ENCODE data around the gene RGSL1.
A peak's percentile ranks its signal among the peaks of the same experiment; 100 is the strongest.

Gene RGSL1

DNA sequence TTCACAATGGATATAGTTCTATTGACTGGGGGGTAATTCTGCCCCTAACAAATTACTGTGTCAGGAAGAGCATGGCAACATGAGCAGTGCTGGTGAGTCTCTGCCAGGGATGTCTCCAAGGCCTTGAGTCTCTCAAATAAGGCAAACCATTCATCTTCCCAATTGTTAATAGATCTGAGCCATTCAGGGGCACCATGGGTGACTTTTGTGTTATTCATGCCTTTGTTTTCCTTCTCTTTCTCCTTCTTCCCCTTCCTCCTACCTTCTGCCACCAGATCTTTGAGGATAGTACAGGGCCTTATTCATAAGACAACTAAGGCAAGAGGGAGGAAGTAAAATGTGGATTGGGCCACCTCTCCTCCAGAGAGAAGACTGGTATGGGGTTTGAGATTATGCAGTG is at the start of gene RGSL1:
Gene RGSL1 (plus strand): TSS at position 60 of the 400 bp plus-strand sequence. CDS start 20 bp downstream, at position 80.
- no peak for DNase-seq

DNA sequence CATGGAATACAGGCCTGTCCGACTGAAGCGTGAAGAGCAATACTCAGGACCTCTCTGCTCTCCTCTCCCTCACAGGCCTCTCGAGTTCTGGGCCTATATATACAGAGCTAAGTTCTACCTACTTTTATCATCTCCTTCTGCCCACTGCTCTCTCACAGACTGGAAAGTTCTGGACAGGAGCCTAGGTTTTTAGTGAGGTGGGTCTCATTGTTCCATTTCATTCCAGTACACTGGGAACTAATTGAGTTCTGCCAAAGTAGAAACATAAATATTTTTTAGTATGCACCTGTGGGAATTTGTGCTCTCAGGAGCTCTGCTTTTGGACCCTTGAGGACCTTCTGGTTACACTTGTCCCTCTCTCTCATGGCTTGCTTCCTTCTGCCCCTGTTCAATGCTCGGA is 49.4 kb upstream of the RGSL1 start, which contains the start of gene TEDDM1:
Gene TEDDM1 (minus strand): TSS at position 101 of the 400 bp plus-strand sequence. CDS start 182 bp downstream, outside the sequence.
- no peak for DNase-seq

DNA sequence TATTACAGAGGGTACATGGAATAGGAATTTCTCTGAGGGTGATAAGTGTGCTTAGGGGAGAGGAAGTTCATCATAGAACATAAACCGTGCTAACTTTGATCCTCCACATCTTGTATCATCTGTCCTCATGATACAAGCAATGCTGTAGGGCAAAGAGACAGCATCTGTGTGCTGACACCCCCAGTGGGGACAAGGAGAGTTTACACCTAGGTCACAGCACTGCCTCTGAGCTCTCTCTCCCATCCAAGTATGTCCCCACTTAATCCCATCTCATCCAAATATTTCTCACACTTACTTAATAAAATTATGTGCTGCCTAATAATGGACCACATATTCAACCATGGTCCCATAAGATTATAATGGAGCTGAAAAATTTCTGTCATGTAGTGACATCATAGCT is 45.2 kb upstream of the RGSL1 start:
- DNase-seq = no peak

DNA sequence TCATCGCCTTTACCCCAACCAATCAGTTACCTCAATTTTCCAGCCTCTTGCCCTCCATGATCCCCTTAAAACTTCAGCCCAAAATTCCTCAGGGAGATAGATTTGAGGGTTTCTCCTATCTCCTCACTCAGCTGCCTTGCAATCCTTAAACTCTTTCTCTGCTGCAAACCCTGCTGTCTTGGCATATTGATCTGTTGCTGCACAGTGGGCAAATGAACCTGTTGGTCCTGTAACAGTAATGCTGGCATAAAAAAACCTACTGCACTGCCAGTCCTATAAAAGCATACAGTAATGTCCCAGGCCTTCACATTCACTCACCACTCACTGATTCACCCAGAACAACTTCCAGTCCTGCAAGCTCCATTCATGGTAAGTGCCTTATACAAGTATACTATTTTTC is 44.4 kb upstream of the RGSL1 start:
- no peak for DNase-seq

DNA sequence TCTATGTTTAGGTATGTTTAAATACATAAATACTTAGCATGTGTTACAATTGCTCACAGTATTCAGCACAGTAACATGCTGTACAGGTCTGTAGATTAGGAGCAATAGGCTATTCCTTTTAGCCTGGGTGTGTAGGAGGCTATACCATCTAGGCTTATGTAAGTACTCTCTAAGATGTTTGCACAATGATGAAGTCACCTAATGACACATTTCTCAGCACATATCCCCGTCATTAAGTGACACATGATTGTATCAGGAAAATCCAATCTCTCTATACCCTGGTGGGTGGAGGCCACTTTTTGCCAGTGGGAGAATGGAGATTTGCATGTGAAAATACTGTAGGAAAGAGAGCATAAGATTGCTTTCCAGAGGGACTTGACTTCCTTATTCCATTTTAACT is 43.9 kb upstream of the RGSL1 start:
- no peak for DNase-seq

DNA sequence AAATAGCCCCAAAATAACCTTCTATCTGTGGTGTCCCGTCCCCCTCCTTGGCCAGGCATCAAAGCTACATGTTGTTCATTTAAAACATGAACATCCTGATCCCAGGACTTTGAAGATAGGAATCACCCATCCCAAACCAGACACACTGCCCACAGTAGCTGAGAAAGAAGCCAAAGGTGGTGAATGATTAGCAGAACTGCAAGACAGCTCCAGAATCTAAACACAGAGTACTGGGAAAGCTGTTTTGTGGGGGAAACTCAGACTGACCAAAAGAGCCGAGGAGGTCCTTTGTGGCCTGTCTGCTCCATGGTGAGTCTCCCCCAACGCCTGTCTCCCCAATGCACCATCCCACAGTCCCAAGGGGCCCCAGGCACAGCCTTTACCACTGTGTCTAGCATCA is 42.2 kb upstream of the RGSL1 start:
- DNase-seq = no peak

DNA sequence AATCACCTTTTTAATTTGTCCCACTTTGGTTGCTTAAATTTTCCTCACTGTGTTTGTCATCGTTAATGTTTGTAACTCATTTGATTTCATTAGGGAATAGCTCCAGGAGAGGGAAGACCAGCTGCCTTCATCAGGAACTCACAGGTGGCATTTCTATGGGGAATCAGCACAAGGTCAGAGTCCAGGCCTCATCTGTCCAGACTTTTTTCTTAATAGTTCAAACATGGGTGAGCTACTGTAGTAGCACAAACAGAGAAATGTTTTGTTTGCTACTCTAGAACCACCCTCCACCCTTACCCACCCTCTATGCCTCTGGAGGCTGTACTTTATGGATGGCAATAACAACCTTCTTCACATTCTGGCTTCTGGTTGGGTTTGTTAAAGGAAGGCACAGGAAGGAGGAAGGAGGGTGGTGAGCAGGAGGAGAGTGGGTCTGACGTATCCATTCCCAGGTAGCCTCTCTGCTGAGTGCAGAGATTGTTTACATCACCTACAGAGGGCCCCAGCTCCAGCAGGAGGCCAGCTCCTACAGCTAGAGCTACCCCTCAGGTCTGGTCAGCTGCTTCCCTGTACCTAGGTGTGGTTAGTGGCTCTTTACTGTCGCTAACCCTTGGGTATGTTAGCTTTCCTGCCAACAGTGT is 41.4 kb upstream of the RGSL1 start:
- no peak for DNase-seq

DNA sequence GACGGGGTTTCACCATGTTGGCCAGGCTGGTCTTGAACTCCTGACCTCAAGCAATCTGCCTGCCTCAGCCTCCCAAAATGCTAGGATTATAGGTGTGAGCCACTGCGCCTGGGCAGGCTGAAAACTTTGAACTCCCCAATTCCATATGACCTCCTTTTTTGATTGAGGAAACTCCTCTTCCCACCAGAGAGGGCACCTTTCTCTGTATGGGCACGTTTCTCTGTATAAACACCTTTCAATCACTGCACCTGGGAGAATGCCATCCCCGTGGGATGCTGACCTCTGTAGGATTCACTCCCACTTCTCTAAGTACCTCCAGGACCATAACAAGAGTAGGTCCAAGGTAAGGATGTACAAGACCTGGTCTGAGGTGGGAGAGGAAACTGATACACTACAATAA is 39.8 kb upstream of the RGSL1 start:
- DNase-seq = no peak

DNA sequence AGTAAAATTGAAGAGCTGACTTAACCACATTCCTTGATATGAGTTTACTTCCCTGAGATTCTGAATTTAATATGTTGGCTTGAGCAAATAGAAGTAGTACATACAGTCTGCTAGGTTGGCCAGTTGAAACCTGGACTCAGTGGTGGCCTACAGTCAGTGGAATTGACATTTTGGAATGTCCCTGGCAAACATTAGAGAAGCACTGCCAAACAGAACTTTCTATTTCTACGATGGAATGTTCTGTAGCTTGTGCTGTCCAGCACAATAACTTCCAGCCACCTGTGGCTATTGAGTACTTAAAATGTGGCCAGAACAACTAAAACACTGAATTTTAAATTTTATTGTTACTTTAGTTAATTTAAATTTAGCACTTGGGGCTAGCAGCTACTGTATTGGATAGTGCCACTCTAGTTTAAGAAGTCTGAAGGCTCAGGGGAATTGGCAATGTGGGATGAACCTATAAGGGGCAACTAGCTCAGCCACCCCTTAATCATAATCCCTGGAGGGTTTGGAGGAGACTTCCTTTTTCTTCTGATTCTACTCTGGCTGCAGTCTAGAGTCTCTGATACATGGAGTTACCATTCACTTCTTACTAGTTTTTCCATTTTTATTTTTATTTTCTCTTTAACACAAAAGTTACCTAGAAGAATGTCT is 39.2 kb upstream of the RGSL1 start:
- DNase-seq = no peak

DNA sequence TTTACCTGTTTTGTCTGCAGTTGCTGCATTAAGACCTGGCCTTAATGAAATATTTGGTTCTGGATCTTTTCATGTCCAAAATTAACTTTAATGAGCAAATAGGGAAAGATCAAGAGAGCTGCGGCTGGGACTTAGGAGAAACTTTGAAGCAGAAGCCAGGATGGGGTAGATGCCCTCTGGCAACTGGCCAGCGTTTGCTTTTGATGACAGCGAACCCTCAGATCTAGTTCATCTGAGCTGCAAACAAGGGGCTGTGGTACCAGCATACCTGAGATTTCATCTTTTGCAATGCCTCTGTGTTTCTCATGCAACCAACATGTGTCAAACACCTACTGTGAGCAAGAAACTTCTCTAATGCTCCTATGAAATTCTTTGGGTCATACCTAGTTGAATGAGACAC is 36.5 kb upstream of the RGSL1 start:
- no peak for DNase-seq

DNA sequence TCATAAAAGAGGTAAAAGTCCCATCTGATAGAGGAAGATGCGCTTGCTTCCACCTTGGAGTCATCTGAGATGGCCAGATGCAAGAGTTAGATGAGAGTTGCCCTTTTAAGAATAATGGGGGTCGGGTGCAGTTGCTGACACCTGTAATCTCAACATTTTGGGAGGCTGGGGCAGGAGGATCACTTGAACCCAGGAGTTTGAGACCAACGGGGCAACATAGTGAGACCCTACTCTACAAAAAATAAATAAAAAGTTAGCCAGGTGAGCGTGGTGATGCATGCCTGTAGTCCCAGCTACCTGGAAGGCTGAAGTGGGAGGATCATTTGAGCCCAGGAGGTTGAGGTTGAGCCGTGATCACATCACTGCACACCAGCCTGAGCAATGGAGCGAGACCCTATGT is 36.0 kb upstream of the RGSL1 start:
- no peak for DNase-seq

DNA sequence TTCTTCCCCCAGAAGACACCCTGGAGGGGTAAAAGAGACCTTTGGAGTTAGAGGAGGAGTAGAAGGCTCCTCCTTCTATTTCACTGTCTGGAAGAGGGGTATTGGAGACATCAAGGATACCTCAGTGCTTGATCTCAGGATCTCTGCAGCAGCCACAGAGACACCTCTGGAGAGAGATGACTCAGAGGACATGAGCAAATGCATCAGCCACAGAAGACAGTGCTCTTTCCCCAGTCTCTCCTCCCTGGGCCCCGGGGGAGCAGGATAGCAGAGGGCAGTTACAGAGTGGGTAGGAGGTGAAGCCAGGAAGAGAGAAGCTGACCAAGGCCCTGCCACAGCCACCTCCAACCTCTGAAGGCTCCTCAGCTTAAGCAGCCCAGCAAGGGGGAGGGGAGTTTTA is 34.2 kb upstream of the RGSL1 start:
- DNase-seq = no peak

DNA sequence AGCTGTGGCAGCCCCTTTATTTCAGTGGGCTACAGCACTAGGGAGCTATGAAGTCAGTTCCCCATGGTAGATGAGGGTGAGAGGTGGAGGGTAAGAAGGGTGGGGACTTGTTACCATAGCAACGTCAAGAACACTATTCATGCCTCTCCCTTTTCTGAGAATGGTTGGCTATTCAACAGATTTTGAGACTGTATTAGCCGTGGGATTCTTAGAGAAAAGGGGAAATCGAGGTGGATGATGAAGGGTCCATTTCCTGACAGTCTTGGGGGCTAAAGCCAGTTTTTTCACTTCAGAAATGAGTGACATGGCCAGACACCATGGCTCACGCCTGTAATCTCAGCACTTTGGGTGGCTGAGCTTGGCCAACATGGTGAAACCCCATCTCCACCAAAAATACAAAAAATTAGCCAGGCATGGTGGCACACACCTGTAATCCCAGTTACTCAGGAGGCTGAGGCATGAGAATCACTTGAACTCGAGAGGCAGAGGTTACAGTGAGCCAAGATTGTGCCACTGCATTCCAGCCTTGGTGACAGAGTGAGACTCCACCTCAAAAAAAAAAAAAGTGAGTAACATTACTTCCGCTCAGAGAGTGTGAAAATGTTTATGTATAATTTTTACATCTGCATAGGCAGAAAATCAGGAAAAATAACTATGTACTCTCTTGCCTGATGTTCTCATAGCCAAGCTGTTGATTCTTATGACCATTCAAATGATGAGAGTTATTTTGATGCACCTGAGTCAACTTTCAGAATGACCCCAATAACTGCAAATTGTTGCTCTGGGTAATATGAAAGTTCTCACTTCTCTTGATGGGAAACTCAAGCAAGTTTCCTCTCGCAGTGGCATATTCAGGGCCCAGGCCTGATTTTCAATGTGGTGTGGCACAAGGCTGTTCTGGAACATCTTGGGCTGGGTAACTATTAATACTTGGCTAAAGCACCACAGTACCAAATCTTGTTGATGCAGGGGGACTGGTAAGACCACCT is 23.2 kb upstream of the RGSL1 start:
- DNase-seq = no peak

DNA sequence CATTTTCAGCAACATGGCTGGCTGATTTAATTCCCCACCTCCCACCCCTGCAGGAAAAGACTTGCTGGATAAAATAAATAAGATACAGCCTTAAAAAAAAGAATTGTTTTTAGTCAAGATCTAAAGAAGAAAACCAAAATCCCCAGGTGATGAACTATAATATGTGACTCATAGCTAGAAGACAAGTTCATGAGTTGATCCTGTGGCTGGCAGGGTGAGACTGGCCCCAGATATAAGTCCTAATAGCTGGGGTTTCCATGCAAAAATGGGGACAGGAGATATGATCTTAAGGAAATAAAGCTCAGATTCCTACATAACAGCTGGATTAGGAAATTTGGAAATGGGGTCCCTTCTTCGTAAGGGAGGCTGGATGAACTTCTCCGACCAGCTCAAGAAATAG is 21.9 kb upstream of the RGSL1 start:
- no peak for DNase-seq

DNA sequence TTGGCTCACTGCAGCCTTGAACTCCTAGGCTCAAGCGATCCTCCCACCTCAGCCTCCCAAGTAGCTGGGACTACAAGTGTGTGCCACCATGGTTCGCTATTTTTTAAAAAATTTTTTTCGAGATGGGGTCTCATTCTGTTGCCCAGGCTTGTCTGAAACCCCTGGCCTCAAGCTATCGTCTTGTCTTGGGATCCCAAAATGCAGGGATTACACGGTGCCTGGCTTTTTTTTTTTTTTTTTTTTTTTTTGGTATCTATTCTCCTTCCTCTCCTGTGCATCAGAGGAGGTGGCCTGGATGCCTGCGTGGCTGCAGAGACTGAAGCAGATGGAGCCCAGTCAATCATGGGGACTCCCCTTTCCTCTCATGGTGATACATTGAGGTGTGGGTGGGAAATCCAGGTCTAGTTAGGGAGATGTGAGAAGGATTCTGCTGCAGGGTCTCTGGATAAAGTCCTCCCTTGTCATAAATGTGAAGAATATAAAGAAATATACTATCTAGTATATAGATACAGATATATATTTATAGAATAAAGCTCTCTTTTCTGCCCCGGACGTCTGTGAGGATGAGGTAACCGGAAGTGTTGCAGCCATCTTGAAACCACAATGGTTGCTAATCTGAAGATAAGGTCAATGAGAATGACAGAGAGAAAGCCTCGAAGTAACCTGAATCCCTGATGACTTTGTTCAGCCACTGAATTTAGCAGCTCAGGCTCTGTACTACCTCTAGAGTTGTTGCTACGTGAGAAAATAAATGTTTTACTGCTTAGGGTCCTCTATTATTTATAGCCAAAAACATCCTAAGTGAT is 19.5 kb upstream of the RGSL1 start:
- DNase-seq = peak; percentile 80

DNA sequence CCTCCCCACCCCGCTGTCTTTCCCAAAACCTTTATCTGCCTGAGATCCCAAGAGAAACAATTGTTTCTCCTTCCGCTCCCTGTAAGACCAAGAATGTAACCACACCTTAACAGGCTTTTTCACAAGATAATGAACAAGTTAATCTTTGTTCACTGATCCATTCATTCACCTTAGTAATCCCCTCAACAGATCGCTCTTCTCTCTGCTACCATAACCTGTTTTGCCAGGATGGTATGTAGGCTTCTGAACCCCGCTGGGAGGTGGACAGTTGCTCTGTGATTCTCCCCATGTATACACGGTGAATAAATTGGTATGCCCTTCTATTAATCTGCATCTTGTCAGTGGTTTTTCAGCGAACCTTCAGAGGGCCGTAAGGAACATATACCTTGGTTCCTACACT is 18.7 kb upstream of the RGSL1 start:
- DNase-seq = no peak

DNA sequence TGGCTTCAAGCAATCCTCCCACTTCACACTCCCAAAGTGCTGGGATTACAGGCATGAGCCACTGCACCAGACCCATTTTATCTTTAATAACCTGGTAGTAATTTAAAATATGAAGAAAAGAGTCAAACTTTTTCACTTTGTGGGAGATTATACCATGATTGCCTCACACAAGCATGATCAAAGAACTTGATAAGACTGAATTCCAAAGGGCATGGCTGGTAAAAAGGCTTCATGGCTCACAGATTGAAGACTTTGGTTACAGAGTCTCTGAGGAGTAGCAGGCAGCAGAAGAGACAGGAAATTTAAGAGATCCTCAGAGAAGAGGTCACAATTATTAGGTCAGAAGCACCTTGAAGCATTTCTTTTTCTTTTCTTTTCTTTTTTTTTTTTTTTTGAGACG is 16.4 kb upstream of the RGSL1 start:
- no peak for DNase-seq

DNA sequence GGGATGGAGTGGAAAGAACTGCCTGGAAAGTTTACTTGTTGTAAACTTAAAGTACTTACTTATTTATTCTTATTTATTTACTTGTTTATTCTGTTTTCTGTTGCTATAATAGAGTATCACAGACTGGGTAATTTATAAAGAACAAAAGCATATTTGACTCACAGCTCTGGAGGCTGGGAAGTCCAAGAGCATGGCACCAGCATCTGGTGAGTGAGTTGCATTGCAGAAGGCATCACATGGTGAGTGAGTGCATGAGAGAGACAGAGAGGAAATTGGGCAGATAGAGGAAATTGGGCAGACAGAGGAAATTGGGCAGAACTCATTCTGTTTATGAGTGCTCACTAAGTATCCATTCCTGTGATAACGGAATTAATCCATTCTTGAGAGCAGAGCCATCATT is 11.6 kb upstream of the RGSL1 start:
- DNase-seq = no peak

DNA sequence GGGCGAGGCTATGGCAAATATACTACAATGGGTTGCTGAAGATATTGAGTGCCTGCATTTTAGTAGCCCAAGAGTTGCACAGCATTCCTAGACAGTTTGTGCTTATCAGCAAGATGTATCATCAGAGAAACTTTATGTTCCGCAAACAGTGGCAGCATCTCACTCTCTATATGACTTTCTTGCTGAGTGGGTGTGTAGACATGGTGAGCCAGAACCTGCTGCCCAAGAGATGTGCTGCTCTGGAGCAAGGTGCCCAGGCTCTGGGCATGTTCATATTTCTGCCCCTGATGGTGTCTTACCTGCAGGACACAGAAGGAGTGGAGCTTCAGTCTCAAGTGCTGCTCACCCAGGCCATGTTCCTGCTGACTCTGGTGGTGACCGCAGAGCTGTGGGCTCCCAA is 8.2 kb upstream of the RGSL1 start:
- no peak for DNase-seq

DNA sequence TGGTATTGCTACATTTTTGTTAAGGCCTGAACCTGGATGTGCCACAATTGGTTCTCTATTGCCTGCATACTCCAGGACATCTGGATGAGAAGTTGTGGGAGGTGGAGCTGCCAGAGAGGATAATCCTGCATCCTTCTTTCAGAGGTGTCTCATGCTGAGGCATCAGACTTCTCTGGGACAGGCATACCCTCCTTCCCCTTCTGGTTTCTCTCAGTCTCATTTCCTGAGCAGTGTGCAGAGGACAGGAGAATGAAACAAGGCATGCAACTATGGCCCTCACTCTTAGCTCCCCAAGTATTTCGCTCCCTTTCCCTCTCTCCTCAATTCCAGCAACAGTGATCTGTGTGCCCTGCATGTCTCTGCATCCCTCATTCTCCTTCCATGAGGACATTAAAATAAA is 7.6 kb upstream of the RGSL1 start:
- peak; percentile 26 for DNase-seq

DNA sequence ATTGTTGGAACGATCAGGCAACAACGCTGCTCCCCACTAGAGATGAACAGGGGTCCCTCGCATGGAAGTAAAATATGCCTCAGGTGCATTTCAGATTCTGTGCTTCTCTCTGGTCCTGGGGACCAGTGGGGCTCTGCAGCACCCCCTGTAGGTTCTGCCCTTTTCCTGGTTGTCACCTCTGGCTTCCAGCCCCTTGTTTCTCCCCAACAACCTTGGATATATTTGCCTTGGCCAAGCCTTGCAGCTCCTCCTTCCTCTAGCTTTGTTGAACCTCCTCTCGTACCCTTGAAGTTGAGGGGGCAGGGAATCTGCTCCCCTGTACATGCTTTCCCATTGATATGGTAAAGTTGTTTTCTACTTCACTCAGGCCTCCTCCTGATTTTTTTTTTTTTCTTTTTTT is 5.4 kb upstream of the RGSL1 start:
- DNase-seq = peak; percentile 2

DNA sequence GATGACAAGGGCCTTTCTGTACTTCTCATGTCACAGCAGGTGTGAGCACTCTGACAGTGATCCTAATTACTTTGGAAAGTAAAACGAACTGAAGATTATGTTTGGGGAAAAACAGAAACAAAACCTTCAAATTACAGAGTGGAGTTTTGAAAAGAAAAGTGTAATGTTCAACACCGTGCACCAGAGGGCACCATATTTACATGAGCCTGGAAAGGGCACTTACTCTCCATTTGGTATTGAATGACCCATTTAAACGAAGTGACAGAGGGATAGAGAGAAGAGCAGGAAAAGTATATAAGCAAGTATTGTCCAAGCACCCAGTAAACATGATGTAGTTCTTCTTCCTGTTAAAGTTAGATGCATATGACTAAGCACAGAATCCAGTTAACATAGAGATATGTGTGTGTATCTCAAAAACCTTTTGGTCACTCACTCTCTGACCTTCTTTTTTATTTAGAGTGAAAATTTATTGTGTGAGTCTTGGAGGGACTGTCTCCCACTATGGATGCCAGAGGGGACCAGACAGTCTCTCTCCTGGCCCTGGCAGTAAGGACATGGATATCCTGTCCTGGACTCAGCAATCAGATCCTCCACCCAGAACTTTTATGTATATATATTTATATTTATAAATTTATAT is 3.8 kb upstream of the RGSL1 start:
- DNase-seq = peak; percentile 70

All from MV-4-11 (cell line).